AG04450 (cell line): ENCODE measurements around the gene SPTSSB. TPM values are rescaled to one million over a fixed set of nuclear protein-coding genes. Genes with fewer than 3 reads are reported as not detected.

Experiments
- CTCF ChIA-PET: fragments of 300-600, 350-600 bp; formaldehyde crosslinking; extraction: SDS; loops from one replicate; lab custom pipeline; 2022; ENCODE audit warnings: antibody characterized with exemption, inconsistent platforms; lab: Charles Lee
- POLR2A ChIA-PET: fragments of 350-600 bp; formaldehyde crosslinking; extraction: SDS; loops from one replicate; lab custom pipeline; 2021; ENCODE audit warnings: antibody characterized with exemption, inconsistent platforms; lab: Yijun Ruan, JAX
- DNase-seq: peaks from one replicate; pipeline ENCODE4 v3.0.0-alpha.2; 2011; ENCODE audit warnings: low read depth, low spot score
- H3K27ac ChIP-seq: one replicate; pipeline ENCODE4 v1.5.1; 2012; ENCODE audit warnings: low read depth, low read length, control low read depth
- H3K27me3 ChIP-seq: one replicate; pipeline ENCODE4 v1.6.0; 2012; ENCODE audit warnings: low read length; ENCODE audit not compliant: control insufficient read depth, insufficient read depth
- H3K4me3 ChIP-seq: 2 replicates; pipeline ENCODE4 v1.5.1; 2011; ENCODE audit warnings: mild to moderate bottlenecking, low read depth, low read length, control low read depth
- H3K9me3 ChIP-seq: 2 replicates; pipeline ENCODE4 v1.5.1; 2012; ENCODE audit warnings: low read length; ENCODE audit not compliant: control insufficient read depth, insufficient read depth
- polyA plus RNA-seq: library from polyadenylated mRNA; depleted of rRNA; stranded (reverse); fragments of >200 nt; gene quantifications from 2 replicates; pipeline ENCODE4 v1.2.3, GENCODE V29; 2011
- TF ChIP-seq, protein P1 (sequence below): IDR thresholded peaks from 2 replicates; pipeline ENCODE4 v1.5.1; 2011; ENCODE audit warnings: low read depth, low read length, control low read depth, inconsistent platforms

Gene SPTSSB
- polyA plus RNA-seq, 1 experiment, result not detected

DNA sequence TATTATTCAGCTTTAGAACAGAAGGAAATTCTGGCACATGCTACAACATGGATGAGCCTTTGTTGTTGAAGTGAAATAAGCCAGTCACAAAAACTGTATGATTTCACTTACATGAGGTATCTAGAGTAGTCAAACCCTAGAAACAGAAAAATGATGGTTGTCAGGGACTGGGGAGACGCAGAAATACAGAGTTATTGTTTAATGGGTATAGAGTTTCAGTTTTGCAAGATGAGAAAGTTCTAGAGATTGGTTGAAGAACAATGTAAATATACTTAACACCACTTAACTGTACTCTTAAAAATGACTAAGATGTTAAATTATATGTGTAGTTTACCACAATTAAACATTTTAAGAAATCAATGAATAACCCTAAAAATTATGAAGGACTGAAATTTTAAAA lies 15.8 kb downstream of the SPTSSB start:
- TF ChIP-seq, protein P1, sequence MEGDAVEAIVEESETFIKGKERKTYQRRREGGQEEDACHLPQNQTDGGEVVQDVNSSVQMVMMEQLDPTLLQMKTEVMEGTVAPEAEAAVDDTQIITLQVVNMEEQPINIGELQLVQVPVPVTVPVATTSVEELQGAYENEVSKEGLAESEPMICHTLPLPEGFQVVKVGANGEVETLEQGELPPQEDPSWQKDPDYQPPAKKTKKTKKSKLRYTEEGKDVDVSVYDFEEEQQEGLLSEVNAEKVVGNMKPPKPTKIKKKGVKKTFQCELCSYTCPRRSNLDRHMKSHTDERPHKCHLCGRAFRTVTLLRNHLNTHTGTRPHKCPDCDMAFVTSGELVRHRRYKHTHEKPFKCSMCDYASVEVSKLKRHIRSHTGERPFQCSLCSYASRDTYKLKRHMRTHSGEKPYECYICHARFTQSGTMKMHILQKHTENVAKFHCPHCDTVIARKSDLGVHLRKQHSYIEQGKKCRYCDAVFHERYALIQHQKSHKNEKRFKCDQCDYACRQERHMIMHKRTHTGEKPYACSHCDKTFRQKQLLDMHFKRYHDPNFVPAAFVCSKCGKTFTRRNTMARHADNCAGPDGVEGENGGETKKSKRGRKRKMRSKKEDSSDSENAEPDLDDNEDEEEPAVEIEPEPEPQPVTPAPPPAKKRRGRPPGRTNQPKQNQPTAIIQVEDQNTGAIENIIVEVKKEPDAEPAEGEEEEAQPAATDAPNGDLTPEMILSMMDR, result no peak
- Histone ChIP-seq H3K9me3 (no peaks in the 10 kb centered on the region), H3K27me3 (no peaks in the 10 kb centered on the region), H3K27ac (no peak overlapping the region), H3K4me3 (no peak overlapping the region)
- ChIA-PET POLR2A (no interaction called here), CTCF (no interaction called here)
- no peak for DNase-seq

DNA sequence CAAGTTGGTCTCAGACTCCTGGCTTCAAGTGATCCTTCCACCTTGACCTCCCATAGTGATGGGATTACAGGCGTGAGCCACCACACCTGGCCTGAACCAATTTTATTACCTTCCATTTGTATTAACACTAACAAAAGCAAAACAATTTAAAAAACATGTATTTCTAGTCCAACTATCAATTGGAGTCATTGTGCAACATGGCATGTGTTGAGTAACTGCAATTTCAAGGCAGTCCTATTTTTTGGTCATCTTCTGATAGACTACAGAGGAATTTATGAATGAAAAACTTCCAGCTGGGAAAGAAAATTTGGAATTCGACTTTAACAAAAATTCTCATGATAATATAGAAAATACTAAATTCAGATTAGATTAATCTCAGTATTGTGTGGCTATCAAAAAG lies 16.8 kb downstream of the SPTSSB start:
- H3K27me3 ChIP-seq, result no peaks in the 10 kb centered on the region
- POLR2A ChIA-PET, result no interaction called here
- DNase-seq, result no peak
- TF ChIP-seq, protein P1, result no peak
- H3K9me3 ChIP-seq, result no peaks in the 10 kb centered on the region
- no peak overlapping the region for H3K4me3 ChIP-seq
- H3K27ac ChIP-seq, result no peak overlapping the region
- CTCF ChIA-PET, result no interaction called here

DNA sequence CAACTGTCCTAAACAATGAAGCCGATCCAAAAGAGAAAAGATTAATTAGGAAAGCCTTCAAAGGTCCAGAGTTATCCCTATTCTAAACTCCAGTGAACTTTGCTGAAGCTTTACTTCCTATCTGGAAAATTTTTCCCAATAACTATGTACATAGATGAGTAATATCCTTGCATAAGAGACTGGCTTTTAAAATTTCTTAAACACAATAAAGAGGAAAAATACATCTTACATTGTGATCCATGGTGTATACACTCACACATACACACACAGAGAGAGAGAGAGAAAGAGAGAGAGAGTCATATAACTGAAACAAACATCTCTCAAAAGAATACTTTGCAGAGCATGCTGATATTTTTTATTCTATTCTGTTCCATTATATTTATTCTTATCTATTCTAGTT lies 20.0 kb downstream of the SPTSSB start:
- Histone ChIP-seq H3K27me3 (no peaks in the 10 kb centered on the region), H3K4me3 (no peak overlapping the region), H3K27ac (no peak overlapping the region), H3K9me3 (no peaks in the 10 kb centered on the region)
- ChIA-PET POLR2A (no interaction called here), CTCF (no interaction called here)
- TF ChIP-seq, protein P1, result no peak
- DNase-seq, result no peak

DNA sequence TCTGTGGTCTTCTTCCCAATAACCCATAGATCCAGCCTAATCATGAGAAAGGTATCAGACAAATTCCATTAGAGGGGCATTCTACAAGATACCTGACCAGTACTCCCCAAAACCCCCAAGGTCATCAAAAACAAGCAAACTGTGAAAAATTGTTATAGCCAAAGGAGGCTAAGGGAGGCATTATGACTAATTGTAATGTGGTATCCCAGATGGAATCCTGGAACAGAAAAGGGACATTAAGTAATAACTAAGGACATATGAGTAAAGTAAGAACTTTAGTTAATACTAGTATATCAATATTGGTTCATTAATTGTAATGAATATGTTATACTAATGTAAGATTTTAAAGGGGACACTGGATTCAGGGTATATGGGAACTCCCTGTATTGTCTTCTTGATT lies 20.4 kb downstream of the SPTSSB start:
- TF ChIP-seq, protein P1, result no peak
- H3K27ac ChIP-seq, result no peak overlapping the region
- no peaks in the 10 kb centered on the region for H3K9me3 ChIP-seq
- ChIA-PET CTCF (interaction anchor here (0.9 kb wide), 1 partner anchor 77 kb away, joined by 3 read pairs; no protein-coding TSS in a partner anchor), POLR2A (no interaction called here)
- H3K27me3 ChIP-seq, result no peaks in the 10 kb centered on the region
- H3K4me3 ChIP-seq, result no peak overlapping the region
- DNase-seq, result no peak

DNA sequence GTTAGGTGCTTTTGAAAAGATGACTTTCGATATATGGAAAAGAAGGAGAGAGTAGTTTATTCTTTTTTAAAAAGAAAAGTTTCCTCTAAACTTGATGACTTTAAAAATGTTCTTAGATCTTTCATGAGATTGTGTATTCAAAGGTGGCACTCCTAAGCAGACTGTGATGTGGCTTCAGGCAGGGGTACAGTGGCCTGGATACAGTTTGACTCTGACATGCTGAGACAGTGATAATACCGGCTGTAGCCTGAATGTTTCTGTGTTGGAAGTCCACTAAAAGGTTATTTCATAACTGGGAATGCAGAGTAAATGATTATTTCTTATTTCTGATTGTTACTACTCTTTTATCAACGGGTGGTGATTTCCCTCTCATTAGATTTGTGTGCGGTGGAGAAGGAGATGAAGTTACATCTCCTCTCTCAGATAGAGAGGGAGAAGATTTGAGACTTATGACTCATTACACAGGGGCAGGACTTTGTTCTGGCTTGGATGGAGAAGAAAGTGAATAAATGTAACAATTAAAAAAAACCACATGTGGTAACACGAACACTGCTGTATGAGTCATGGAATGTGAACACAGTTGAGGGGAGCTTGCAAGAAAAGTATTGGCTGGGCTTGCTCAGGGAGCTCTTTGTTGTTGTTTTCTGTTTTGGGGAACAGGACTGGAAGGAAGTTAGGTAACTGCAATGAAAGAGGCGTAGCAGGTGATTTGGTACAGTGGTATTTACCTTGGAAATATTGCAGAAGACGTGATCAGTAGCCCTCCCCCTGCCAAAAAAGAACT lies 21.6 kb downstream of the SPTSSB start:
- H3K9me3 ChIP-seq, result no peaks in the 10 kb centered on the region
- POLR2A ChIA-PET, result no interaction called here
- DNase-seq, result peak; percentile 37
- TF ChIP-seq, protein P1, result no peak
- H3K27ac ChIP-seq, result no peak overlapping the region
- no peaks in the 10 kb centered on the region for H3K27me3 ChIP-seq
- H3K4me3 ChIP-seq, result no peak overlapping the region
- CTCF ChIA-PET, result interaction anchor here (0.6 to 0.9 kb wide), 4 partner anchors 22 to 75 kb away, joined by 3 read pairs; no protein-coding TSS in a partner anchor
